ENCODE results near the gene FETUB.

DNA sequence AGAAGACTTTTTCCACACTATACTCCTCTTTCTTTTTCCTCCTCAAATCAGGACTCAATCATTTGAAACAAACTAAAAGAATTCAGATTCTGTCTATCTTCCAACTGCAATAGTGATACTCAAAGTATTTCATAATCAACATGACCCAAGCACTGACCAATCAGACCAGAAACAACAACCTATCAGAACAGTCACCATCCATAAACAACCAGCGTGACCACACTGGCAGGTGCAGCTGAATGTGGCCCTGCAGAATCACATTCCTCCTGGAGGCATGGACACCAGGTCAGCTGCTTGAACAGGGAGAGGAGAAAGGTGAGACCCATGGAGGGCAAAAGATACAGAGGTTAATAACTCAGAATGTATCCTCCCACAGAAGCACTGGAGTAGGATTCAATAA lies 39.0 kb downstream of the FETUB start:
- TF ChIP-seq, protein P1, sequence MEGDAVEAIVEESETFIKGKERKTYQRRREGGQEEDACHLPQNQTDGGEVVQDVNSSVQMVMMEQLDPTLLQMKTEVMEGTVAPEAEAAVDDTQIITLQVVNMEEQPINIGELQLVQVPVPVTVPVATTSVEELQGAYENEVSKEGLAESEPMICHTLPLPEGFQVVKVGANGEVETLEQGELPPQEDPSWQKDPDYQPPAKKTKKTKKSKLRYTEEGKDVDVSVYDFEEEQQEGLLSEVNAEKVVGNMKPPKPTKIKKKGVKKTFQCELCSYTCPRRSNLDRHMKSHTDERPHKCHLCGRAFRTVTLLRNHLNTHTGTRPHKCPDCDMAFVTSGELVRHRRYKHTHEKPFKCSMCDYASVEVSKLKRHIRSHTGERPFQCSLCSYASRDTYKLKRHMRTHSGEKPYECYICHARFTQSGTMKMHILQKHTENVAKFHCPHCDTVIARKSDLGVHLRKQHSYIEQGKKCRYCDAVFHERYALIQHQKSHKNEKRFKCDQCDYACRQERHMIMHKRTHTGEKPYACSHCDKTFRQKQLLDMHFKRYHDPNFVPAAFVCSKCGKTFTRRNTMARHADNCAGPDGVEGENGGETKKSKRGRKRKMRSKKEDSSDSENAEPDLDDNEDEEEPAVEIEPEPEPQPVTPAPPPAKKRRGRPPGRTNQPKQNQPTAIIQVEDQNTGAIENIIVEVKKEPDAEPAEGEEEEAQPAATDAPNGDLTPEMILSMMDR (IDR thresholded peaks at IDR 0.05) = no peak
- TF ChIP-seq ZFX (IDR thresholded peaks at IDR 0.05; ENCODE audit: borderline replicate concordance) = no peak
